ENCODE results near the gene FBLN2. TPM values are rescaled to one million over a fixed set of nuclear protein-coding genes. Genes with fewer than 3 reads are reported as not detected.

The FBLN2 gene
- total RNA-seq, 1 experiment from 2014 or later = 52.7 TPM

DNA sequence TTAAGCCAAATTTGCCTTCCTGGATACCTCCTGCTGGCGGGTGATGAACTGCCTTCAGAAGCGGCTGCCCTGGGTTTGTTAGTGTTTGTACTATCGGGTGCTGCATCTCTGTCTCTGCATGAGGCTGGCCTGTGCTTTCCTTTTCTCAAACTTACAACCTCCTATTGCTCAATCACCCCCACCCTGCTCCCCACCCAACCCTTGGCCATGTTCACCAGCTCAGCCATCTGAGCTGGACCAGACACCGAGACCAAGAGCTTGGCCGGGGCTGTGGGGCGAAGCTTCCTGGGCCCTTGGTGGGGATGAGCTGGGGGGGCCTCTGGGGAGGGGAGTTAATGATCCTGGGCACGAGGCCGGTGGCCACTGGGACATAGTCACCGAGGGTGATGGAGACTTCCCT is 16.8 kb upstream of the FBLN2 start:
- no peak for DNase-seq (ENCODE audit: low read depth)

- DNase-seq (ENCODE audit: low read depth) = no peak
Measured at GRCh38 chr3:13532631-13533030, 16.3 kb upstream of the FBLN2 start.

- peak; percentile 66 for DNase-seq (ENCODE audit: low read depth)
Measured at GRCh38 chr3:13533885-13534301, 15.0 kb upstream of the FBLN2 start.

- DNase-seq (ENCODE audit: low read depth) = no peak
Measured at GRCh38 chr3:13535526-13535875, 13.4 kb upstream of the FBLN2 start.

DNA sequence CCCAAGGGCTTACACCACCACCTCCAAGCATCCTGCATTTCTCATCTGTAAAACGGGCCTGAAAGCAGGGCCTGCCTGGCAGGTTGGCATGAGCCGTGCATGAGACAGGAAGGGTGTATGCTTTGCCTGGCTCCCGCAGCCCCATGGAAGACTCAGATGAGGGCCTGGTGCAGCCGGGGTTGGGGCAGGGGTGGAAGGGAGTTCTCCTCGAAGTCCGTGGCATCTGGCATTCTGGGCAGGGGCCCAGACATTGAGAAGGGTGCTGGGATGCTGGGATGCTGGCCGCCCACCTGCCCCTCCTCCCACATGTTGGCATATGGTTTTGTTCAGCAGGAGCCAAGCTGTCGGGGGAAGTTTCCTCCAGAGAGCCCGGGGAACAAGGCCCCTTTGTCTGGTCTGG is 13.0 kb upstream of the FBLN2 start:
- no peak for DNase-seq (ENCODE audit: low read depth)

- DNase-seq (ENCODE audit: low read depth) = no peak
Measured at GRCh38 chr3:13536432-13536831, 12.5 kb upstream of the FBLN2 start.

GRCh38 chr3:13536832-13537231 is 12.1 kb upstream of the FBLN2 start:
- DNase-seq (ENCODE audit: low read depth) = no peak

- DNase-seq (ENCODE audit: low read depth) = no peak
Measured at GRCh38 chr3:13537244-13537908, 11.5 kb upstream of the FBLN2 start.

DNA sequence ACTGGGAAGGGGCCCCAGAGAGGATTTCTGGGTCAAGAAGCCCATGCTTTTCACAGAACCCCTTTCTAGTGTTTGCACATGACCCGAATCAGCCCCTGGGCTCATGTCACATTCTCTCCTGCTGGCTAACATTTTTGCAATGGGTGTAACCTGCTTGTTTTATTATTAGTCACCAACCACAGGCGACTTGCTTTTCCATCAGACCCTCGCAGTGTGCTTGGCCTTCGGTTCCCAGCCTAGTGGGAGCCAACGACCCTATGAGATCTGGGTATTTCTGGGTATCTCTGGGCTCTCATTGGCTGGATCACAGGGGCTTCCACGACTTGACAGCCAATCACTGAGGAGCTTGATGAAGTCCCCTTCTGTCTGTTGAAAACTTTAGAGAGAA is 11.0 kb upstream of the FBLN2 start:
- DNase-seq (ENCODE audit: low read depth) = peak; percentile 99

GRCh38 chr3:13538520-13539291 is 10.2 kb upstream of the FBLN2 start:
- DNase-seq (ENCODE audit: low read depth) = no peak

GRCh38 chr3:13539292-13539638 is 9.7 kb upstream of the FBLN2 start:
- peak; percentile 96 for DNase-seq (ENCODE audit: low read depth)

DNA sequence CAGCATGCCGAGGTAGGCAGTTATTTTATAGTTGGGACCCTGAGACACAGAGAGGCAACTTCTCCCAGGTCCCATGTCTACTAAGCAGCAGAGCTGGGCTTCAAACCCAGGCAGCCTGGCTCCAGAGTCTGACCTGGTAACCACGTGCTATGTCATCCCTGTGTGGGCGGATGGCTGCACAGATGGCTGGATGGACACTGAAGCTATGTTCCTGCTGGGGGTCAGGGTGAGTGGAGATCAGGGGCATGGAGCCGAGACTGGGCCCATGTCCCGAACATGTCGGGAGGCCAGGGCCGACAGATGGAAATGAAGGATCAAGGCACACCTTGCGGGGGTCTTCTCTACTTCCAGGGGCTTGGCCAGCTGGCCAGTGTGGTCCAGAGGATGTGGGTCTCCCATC is 9.3 kb upstream of the FBLN2 start:
- peak; percentile 57 for DNase-seq (ENCODE audit: low read depth)

DNA sequence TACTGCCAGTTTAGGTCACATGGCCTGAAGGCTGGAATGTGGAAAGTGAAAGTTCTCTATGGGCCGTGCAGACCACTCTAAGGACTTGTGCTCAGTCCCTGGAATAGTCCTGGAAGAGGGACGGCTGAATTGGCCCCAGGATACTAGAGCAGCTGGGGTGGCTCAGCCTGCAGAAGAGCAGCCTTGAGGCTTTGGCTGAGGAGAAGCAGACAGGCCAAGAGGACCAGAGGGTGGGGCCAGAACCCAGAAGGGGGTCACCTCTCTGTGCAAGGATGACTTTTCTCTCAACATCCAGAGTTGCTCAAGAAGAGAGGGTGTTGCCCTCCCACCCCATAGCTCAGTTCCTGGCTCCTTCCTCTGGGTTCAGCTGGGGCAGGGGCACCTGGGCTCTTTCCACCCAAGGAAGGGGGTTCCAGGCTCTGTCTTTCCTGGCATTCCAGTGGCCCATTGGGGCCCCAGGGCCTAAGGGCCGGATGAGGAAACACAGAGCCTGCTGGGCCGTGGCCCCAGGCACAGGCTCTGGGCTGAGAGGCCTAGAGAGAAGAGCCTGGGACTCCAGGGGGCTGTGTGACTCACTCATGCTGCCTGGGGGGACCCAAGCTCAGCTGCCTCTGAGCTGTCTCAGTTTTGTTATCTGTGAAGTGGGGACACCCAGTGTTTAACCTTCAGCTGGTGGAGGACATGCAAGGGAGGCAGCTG is 8.5 kb upstream of the FBLN2 start:
- DNase-seq (ENCODE audit: low read depth) = peak; percentile 67

DNA sequence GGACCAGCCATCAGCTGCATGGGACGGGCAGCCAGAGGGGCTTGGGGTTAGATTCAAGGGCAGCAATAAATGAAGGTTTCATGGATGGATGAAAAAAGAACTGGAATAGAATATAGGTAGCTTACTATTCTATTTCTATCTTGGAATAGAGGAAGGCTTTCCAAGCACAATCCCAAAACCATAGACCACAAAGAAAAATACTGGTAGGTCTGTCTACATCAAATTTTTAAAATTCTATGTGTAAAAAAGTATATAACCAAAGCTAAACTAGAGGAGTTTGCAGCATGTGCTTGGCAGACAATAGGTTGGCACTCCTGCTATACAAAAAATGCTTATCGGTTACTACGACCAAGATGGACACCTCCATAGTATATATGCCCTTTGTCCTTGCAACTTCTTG is 7.2 kb upstream of the FBLN2 start:
- DNase-seq (ENCODE audit: low read depth) = peak; percentile 62

GRCh38 chr3:13542142-13542541 is 6.8 kb upstream of the FBLN2 start:
- no peak for DNase-seq (ENCODE audit: low read depth)

DNA sequence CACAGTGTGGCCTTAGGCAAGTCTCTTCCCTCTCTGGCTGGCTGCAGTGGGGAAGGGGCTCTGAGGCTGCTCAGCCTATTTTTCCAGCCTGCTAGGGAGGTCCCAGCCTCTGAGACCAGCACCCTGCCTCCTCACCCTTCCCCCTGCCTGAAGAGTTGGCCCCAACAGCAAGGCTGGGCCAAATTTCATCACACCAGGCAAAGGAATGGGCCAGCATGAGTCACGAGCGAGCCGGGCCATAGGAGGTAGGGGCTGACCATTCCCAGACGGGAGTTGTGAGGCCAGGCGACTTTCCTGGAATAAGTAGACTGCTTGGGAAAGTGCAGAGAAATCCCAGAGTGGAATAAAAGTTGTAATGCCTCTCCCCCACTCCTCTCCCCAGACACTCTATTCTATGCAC is 5.7 kb upstream of the FBLN2 start:
- peak; percentile 97 for DNase-seq (ENCODE audit: low read depth)

GRCh38 chr3:13544293-13544831 is 4.6 kb upstream of the FBLN2 start:
- peak; percentile 99 for DNase-seq (ENCODE audit: low read depth)

- DNase-seq (ENCODE audit: low read depth) = no peak
Measured at GRCh38 chr3:13544951-13545651, 3.8 kb upstream of the FBLN2 start.

- DNase-seq (ENCODE audit: low read depth) = no peak
Measured at GRCh38 chr3:13545952-13546454, 2.9 kb upstream of the FBLN2 start.

DNA sequence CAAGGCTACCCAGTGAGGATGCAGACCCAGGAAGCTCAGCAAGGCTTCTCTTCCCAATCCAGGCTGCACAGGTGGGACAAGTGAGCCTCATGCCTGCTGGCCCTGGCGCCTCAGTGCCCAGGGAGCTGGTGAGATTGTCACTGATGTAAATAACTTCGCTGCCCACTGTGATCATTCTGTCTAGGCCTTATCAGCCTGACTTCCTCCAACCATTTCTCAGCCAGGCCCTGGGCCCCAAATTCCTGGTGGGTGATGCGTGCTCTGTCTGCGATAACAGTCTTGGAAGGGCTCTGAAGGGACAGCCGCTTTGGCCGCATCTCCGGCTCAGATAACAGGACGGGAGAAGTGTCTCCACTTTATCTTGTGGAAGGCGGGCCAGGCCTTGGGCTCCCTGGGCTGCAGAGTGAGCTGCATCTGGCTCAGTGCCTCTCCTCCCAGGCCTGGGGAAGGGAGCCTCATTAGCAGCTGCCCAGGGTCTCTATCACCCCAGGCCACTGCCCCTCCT is 2.2 kb upstream of the FBLN2 start:
- peak; percentile 79 for DNase-seq (ENCODE audit: low read depth)

GRCh38 chr3:13547591-13548371 is 1.1 kb upstream of the FBLN2 start:
- no peak for DNase-seq (ENCODE audit: low read depth)
